Body of pancreas (tissue), 4 donors: ENCODE results near the gene LRRC45. TPM values are rescaled to one million over a fixed set of nuclear protein-coding genes. Genes with fewer than 3 reads are reported as not detected.

Source experiments
- ATAC-seq: fragments of 150-250 bp; one replicate; pipeline ENCODE4 v1.9.1; 2016
- DNase-seq, 4 donors: peaks; one replicate each; pipeline ENCODE4 v3.0.0-alpha.2; 2019
- H3K27ac ChIP-seq, 4 donors: fragments of 200-600 bp; sonication (generic); 1 replicate in 3 of 4; 2 replicates in 1 of 4; pipeline versions ENCODE4 v1.5.1 to v1.6.1; 2016 to 2019; ENCODE audit warnings: mild to moderate bottlenecking in 1 of 4, mixed read lengths in 1 of 4, moderate library complexity in 1 of 4
- H3K27me3 ChIP-seq, 2 donors: fragments of 200-600 bp; sonication (generic); one replicate each; pipeline ENCODE4 v1.6.0; 2016; ENCODE audit warnings: mild to moderate bottlenecking in 1 of 2
- H3K36me3 ChIP-seq, 2 donors: fragments of 200-600 bp; sonication (generic); replicated peaks in 1 of 2; 2 replicates each; pipeline ENCODE4 v1.5.1; 2016; ENCODE audit warnings: low read depth in 2 of 2; ENCODE audit not compliant: insufficient read depth in 1 of 2
- H3K4me1 ChIP-seq: fragments of 200-600 bp; sonication (generic); one replicate; pipeline ENCODE4 v1.6.0; 2016
- H3K4me3 ChIP-seq, 2 donors: fragments of 200-600 bp; sonication (generic); 1 replicate in 1 of 2; 2 replicates in 1 of 2; pipeline ENCODE4 v1.5.1; 2016 to 2019
- H3K9me3 ChIP-seq, 3 donors: fragments of 200-600 bp; sonication (generic); 1 replicate in 2 of 3; 2 replicates in 1 of 3; pipeline ENCODE4 v1.5.1; 2016
- POLR2A ChIP-seq, 3 donors: fragments of 450-650 bp; IDR thresholded peaks; one replicate each; pipeline ENCODE4 v1.6.1; 2016; ENCODE audit warnings: antibody characterized with exemption in 3 of 3, mild to moderate bottlenecking in 2 of 3
- WGBS, 2 donors: methylation state at CpG; one replicate each; pipeline ENCODE4 v1.1.5; 2017; 5-methylcytosine and 5-hydroxymethylcytosine counted together
- intact Hi-C: fragments of 100-400 bp; cut with DNase I; formaldehyde crosslinking; loops from one replicate; pipeline ENCODE4 v1.15.1; 2023
- total RNA-seq, 2 donors: library from RNA; depleted of rRNA; stranded (reverse); fragments of >200 nt; gene quantifications; one replicate each; pipeline ENCODE4 v1.1.0, GENCODE V29; 2016
- TF ChIP-seq, protein P1 (sequence below), 7 experiments: fragments of 450-650 bp in 4 of 7; fragments of 200-600 bp in 3 of 7; sonication (generic) in 3 of 7; IDR thresholded peaks; one replicate each; pipeline ENCODE4 v1.5.1; 2016 to 2019; ENCODE audit warnings: antibody characterized with exemption in 7 of 7

LRRC45 gene
- total RNA-seq, 2 donors from 2014 or later = 8.0 to 36.3 TPM

DNA sequence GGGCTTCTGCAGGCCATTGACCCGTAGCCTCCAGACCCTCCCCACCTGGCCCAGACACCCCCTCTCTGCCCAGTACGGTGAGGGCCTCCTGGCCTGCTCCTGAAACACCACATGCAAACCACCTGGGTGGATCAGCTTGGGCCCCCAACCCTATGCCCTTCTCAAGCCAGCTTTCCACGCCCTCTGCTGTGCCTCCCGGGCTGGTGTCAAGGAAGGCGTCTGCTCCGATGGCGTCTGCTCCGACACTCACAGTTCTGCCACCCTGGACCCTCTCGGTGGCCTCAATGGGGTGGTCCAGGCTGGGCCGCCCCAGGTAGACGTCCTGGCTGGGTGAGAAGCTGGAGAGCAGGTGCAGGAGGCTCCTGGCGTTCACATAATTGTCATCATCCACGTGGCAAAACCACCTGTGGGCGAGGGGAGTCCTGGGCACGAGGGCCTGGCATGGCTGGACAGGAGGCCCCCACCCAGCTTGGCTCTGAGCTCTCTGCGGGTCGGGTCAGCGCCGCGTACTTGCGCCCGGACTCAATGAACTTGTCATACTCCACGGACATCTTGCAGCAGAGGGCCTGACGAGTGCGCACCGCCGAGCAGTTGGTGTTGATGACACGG lies 27.2 kb downstream of the LRRC45 start:
- no peak for ATAC-seq
- H3K36me3 ChIP-seq = peaks cover 5% of the 10 kb centered on the region in 2 donors
- no peak overlapping the region for H3K27ac ChIP-seq
- H3K27me3 ChIP-seq = no peaks in the 10 kb centered on the region
- H3K4me1 ChIP-seq = peaks cover 38% of the 10 kb centered on the region
- H3K9me3 ChIP-seq = no peaks in the 10 kb centered on the region
- TF ChIP-seq POLR2A (IDR thresholded peaks at IDR 0.05) = no peak
- TF ChIP-seq, protein P1, sequence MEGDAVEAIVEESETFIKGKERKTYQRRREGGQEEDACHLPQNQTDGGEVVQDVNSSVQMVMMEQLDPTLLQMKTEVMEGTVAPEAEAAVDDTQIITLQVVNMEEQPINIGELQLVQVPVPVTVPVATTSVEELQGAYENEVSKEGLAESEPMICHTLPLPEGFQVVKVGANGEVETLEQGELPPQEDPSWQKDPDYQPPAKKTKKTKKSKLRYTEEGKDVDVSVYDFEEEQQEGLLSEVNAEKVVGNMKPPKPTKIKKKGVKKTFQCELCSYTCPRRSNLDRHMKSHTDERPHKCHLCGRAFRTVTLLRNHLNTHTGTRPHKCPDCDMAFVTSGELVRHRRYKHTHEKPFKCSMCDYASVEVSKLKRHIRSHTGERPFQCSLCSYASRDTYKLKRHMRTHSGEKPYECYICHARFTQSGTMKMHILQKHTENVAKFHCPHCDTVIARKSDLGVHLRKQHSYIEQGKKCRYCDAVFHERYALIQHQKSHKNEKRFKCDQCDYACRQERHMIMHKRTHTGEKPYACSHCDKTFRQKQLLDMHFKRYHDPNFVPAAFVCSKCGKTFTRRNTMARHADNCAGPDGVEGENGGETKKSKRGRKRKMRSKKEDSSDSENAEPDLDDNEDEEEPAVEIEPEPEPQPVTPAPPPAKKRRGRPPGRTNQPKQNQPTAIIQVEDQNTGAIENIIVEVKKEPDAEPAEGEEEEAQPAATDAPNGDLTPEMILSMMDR (IDR thresholded peaks at IDR 0.05) = no peak
- no peak overlapping the region for H3K4me3 ChIP-seq
- intact Hi-C loops = no loop called here
- 80% methylated on average over 28 of the region's 28 CpGs; no CpG with 5 or more reads in 1 of the 2 donors for WGBS, 2 donors
- DNase-seq = no peak

DNA sequence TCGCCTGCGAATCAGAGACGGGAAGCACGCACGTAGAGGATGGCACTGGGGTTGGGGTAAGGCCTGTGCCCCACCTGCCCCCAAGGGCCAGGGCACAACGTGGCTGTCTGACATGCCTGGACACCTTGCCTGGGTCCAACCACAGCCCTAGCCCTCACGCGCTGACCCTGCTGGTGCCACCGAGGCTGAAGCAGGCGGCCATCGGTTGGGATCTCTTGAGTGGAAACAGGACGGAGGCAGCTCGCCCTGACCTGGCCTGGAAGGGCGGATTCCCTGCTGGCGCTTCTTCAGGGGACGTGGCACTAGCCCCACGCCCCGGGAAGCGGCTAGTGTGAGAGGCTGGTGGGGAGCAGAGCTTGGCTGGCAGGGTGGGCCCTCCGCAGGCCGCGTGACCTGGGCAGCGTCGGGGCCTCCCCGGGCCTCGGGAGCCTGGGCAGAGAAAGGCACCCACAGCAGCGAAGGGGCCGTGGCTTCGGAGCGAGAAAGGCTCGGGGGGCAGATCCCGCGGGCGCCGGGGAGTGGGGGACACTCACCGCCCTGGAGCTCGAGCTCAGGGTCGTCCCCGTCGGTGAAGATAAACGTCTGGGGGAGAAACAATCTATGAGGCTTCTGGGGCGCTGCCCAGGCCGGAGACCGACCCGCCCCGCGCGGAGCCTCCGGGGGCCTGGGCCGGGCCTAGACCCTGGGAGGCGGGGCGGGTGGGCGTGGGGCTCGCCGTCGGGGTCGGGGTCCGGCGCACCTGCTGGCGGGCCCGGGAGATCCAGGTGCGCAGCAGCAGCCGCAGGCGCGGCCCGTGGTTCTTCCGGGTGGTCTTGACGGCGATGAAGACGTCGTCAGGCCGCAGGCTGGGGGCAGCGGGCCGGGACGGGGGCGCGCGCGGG lies 27.9 kb downstream of the LRRC45 start:
- DNase-seq (no peak), ATAC-seq (peak; percentile 25)
- Histone ChIP-seq H3K27ac (peak overlapping the region in 3 of 4 donors; percentile 39 to 51 (median 40)), H3K27me3 (no peaks in the 10 kb centered on the region), H3K36me3 (peaks cover 5 to 6% of the 10 kb centered on the region in 2 donors), H3K4me3 (peak overlapping the region; percentile 22 to 70), H3K4me1 (peaks cover 38% of the 10 kb centered on the region), H3K9me3 (no peaks in the 10 kb centered on the region)
- TF ChIP-seq, protein P1 (IDR thresholded peaks at IDR 0.05) = no peak
- TF ChIP-seq POLR2A (IDR thresholded peaks at IDR 0.05) = no peak
- whole genome bisulfite sequencing, 2 donors = 2 to 11% methylated on average over 24 to 74 of the region's 79 CpGs
- intact Hi-C loops = no loop called here

DNA sequence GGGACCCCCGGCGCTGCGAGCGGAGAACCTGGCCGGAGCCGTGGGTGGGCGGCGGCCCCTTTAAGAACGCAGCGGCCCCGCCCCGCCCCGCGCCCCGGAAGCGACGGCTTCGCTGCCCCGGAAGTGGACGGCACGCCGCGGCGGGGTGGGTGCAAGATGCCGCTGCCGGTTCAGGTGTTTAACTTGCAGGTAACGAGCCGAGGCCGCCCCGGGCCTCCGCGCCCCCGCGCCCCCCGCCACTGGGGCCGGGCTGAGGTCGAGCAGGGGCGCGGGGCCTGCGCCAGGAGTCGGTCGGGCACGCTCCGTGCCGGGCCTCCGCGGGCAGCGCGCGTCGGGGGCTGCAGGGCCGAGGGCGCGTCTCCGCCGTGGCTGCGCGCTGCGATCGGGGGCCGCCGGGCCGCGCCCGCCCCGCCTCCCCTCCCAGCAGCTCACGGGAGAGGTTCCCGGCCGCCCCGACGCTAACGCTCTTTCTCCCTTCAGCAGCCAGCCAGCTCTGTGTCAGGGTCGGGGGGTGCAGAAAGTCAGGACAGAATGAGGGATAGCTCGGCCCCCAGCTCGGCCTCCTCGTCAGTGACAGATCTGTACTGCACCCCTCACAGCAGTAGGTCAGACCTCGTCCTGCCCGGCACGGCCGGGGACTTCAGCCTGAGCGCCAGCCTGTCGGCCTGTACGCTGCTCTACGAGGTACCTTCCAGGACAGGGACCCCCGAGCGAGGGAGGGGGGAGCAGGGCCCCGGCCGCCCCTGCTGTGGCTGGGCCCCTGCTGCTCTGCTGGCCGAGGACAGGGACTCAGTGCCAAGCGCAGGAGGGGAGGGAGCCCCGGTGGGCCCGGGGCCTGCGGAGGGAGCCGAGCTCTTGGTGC lies 28.9 kb downstream of the LRRC45 start, which contains the start of the genes GPS1 and RFNG:
GPS1 (plus strand) TSS at position 123 of the 862 bp plus-strand sequence; CDS start at position 157, 34 bp downstream.
RFNG (minus strand) TSS at position 36 of the 862 bp plus-strand sequence. CDS start 45 bp downstream, outside the sequence.
- 0 to 1% methylated on average over 6 to 61 of the region's 94 CpGs for WGBS, 2 donors
- intact Hi-C loops = no loop called here
- Histone ChIP-seq H3K27ac (peak within 1 kb of the TSS; percentile 39 to 51 (median 40)), H3K4me3 (peak within 1 kb of the TSS; percentile 62 to 78), H3K9me3 (no peaks in the 10 kb centered on the region), H3K27me3 (no peaks in the 10 kb centered on the region), H3K36me3 (peaks cover 5 to 13% of the 10 kb centered on the region in 2 donors), H3K4me1 (peaks cover 38% of the 10 kb centered on the region)
- DNase-seq = peak; percentile 76 to 82 (median 80)
- ATAC-seq = peak; percentile 85
- TF ChIP-seq, protein P1 (IDR thresholded peaks at IDR 0.05) = no peak
- TF ChIP-seq POLR2A (IDR thresholded peaks at IDR 0.05) = peak in 1 of 3 donors; percentile 9

DNA sequence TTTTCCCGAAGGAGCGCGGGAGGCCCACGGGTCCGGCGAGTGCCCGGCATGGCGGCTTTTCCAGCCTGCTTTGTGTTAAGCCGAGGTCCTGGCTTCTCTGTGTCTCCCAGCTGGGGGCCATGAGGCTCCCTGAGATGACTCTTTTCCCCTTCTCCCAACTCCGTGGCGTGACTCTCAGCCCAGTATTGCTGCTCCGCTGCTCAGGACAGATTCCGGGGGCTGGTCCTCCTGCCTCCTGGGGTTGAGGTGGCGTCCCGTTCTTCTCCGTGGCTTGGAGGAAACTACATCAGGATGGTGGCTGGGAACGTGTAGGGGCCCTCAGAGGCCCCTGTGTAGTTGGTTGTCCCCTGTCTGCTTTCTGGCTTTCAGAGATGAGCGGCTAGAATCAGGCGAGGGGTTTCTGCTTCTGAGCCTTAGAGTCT lies 29.5 kb downstream of the LRRC45 start:
- TF ChIP-seq, protein P1 (IDR thresholded peaks at IDR 0.05) = no peak
- no peak for TF ChIP-seq POLR2A (IDR thresholded peaks at IDR 0.05)
- Histone ChIP-seq H3K27me3 (no peaks in the 10 kb centered on the region), H3K4me1 (peaks cover 38% of the 10 kb centered on the region), H3K36me3 (peaks cover 5 to 18% of the 10 kb centered on the region in 2 donors), H3K4me3 (peak overlapping the region; percentile 62 to 78), H3K27ac (peak overlapping the region in 1 of 4 donors; percentile 30), H3K9me3 (no peaks in the 10 kb centered on the region)
- ATAC-seq (no peak), DNase-seq (no peak)
- 17 to 26% methylated on average over 10 to 19 of the region's 19 CpGs for WGBS, 2 donors
- intact Hi-C loops = no loop called here
